ENCODE results near the gene LRP1B. TPM values are rescaled to one million over a fixed set of nuclear protein-coding genes. Genes with fewer than 3 reads are reported as not detected.

The LRP1B gene
- polyA plus RNA-seq, 2 of the 4 experiments (the other 2 are of a cell fraction), result 0.03 TPM; not detected in 1

- FAIRE-seq, result no peak
- ChIA-PET POLR2A (no interaction called here), CTCF (no interaction called here)
- DNase-seq (ENCODE audit: low read depth in 1 of 2, low spot score in 1 of 2), result no peak
- no peak overlapping the region for H3K4me2 ChIP-seq
- TF ChIP-seq FOSL2 (IDR thresholded peaks at IDR 0.05), result no peak
- TF ChIP-seq FOSL2 (CRISPR knock-in tag; IDR thresholded peaks at IDR 0.05), result no peak
- TF ChIP-seq MYC (IDR thresholded peaks at IDR 0.05; ENCODE audit: borderline replicate concordance, low read length), result no peak
- TF ChIP-seq CBX2 (IDR thresholded peaks at IDR 0.05; ENCODE audit: borderline replicate concordance, low read depth), result no peak
- no peak for TF ChIP-seq BCL3 (IDR thresholded peaks at IDR 0.05)
- no peak for TF ChIP-seq ZNF302 (CRISPR knock-in tag; IDR thresholded peaks at IDR 0.05)
- no peak for TF ChIP-seq NPAS2 (CRISPR knock-in tag; IDR thresholded peaks at IDR 0.05; ENCODE audit: borderline replicate concordance)
- no peak for TF ChIP-seq HEYL (CRISPR knock-in tag; IDR thresholded peaks at IDR 0.05)
- no peak for TF ChIP-seq MAZ (IDR thresholded peaks at IDR 0.05; ENCODE audit: borderline replicate concordance, low read depth, low read length)
- TF ChIP-seq RNF2 (IDR thresholded peaks at IDR 0.05; ENCODE audit: borderline replicate concordance, low read depth), result no peak
- no peak for TF ChIP-seq HES2 (IDR thresholded peaks at IDR 0.05)
- no peak for TF ChIP-seq ZC3H11A (IDR thresholded peaks at IDR 0.05)
- no peak for TF ChIP-seq CEBPB (IDR thresholded peaks at IDR 0.05)
- no peak for TF ChIP-seq KDM5A (IDR thresholded peaks at IDR 0.05)
- H3K27ac ChIP-seq, result no peak overlapping the region
- no peaks in the 10 kb centered on the region for H3K4me1 ChIP-seq
- no peak for ATAC-seq
- H3K4me3 ChIP-seq, result no peak overlapping the region
- no peaks in the 10 kb centered on the region for H3K9me3 ChIP-seq
- WGBS (ENCODE audit: missing lambda C conversion rate), result 28% methylated on average over 4 of the region's 4 CpGs
Measured at GRCh38 chr2:140249821-140250220, 1881.0 kb downstream of the LRP1B start.

GRCh38 chr2:140248623-140249022 is 1882.2 kb downstream of the LRP1B start:
- WGBS (ENCODE audit: missing lambda C conversion rate), result 15% methylated on average over 2 of the region's 2 CpGs

More at GRCh38 chr2:140248623-140249022, 1882.2 kb downstream of the LRP1B start:
- CTCF ChIA-PET, result no interaction called here
- Histone ChIP-seq H3K9me3 (no peaks in the 10 kb centered on the region), H3K4me2 (no peak overlapping the region), H3K4me1 (no peaks in the 10 kb centered on the region), H3K27ac (no peak overlapping the region), H3K4me3 (no peak overlapping the region)
- FAIRE-seq (no peak), ATAC-seq (no peak), DNase-seq (ENCODE audit: low read depth in 1 of 2, low spot score in 1 of 2) (no peak)
- POLR2A ChIA-PET, result no interaction called here
- no peak for TF ChIP-seq HEYL (CRISPR knock-in tag; IDR thresholded peaks at IDR 0.05)
- TF ChIP-seq NPAS2 (CRISPR knock-in tag; IDR thresholded peaks at IDR 0.05; ENCODE audit: borderline replicate concordance), result no peak
- no peak for TF ChIP-seq NFE2L2 (conservative IDR thresholded peaks at IDR 0.05; ENCODE audit: low read length)
- TF ChIP-seq RCOR1 (IDR thresholded peaks at IDR 0.05; ENCODE audit: low read depth, low read length), result no peak
- no peak for TF ChIP-seq FOXS1 (CRISPR knock-in tag; IDR thresholded peaks at IDR 0.05)
- TF ChIP-seq CHD2 (IDR thresholded peaks at IDR 0.05; ENCODE audit: low read length, partially characterized antibody), result no peak
- no peak for TF ChIP-seq CTCF (IDR thresholded peaks at IDR 0.05)

Data from A549 (cell line).